GM23338 (cell line): ENCODE measurements around the gene MTHFSD. TPM values are rescaled to one million over a fixed set of nuclear protein-coding genes. Genes with fewer than 3 reads are reported as not detected.

Source experiments
- ATAC-seq: fragments of 200-7000 bp; cut with Tn5 transposase; 3 replicates; pipeline ENCODE4 v1.9.1; 2020
- DNase-seq: peaks from one replicate; pipeline ENCODE4 v3.0.0-alpha.2; 2015; ENCODE audit warnings: low spot score
- H2AFZ ChIP-seq: fragments of 200-600 bp; sonication (generic); 2 replicates; pipeline ENCODE4 v1.8.0; 2016; ENCODE audit warnings: antibody characterized with exemption, mild to moderate bottlenecking, moderate library complexity
- H3F3A ChIP-seq: fragments of 200-600 bp; sonication (generic); replicated peaks from 2 replicates; pipeline ENCODE4 v1.8.0; 2017; ENCODE audit warnings: antibody characterized with exemption, mixed run types, low read depth
- H3K27ac ChIP-seq: fragments of 200-600 bp; sonication (generic); 2 replicates; pipeline ENCODE4 v1.6.1; 2016; ENCODE audit warnings: low read depth
- H3K27me3 ChIP-seq: fragments of 200-600 bp; sonication (generic); 2 replicates; pipeline ENCODE4 v1.8.0; 2016; ENCODE audit warnings: mild to moderate bottlenecking, mixed run types, moderate library complexity; ENCODE audit not compliant: insufficient read depth
- H3K36me3 ChIP-seq: fragments of 200-600 bp; sonication (generic); 2 replicates; pipeline ENCODE4 v1.8.0; 2016; ENCODE audit warnings: mild to moderate bottlenecking; ENCODE audit not compliant: insufficient read depth
- H3K4me1 ChIP-seq: fragments of 200-600 bp; sonication (generic); 2 replicates; pipeline ENCODE4 v1.8.0; 2016; ENCODE audit warnings: mild to moderate bottlenecking, moderate library complexity; ENCODE audit not compliant: insufficient read depth
- H3K4me2 ChIP-seq: fragments of 200-600 bp; sonication (generic); 2 replicates; pipeline ENCODE4 v1.7.1; 2017; ENCODE audit warnings: mixed run types
- H3K4me3 ChIP-seq: fragments of 200-600 bp; sonication (generic); 2 replicates; pipeline ENCODE4 v1.6.1; 2016; ENCODE audit warnings: mixed run types
- H3K79me2 ChIP-seq: fragments of 200-600 bp; sonication (generic); replicated peaks from 2 replicates; pipeline ENCODE4 v1.8.0; 2017; ENCODE audit warnings: mild to moderate bottlenecking; ENCODE audit not compliant: insufficient read depth
- H3K9me2 ChIP-seq: fragments of 200-600 bp; sonication (generic); 2 replicates; pipeline ENCODE4 v1.8.0; 2017; ENCODE audit not compliant: insufficient read depth
- H4K20me1 ChIP-seq: fragments of 200-600 bp; sonication (generic); replicated peaks from 2 replicates; pipeline ENCODE4 v1.8.0; 2017; ENCODE audit warnings: mild to moderate bottlenecking; ENCODE audit not compliant: insufficient read depth
- H3K27ac Mint-ChIP-seq: 2 replicates; pipeline ENCODE4 v1.8.0; 2020; ENCODE audit warnings: inconsistent platforms, mild to moderate bottlenecking, moderate library complexity, mixed read lengths
- H3K27me3 Mint-ChIP-seq: 3 replicates; pipeline ENCODE4 v1.8.0; 2022; ENCODE audit warnings: low read depth, mild to moderate bottlenecking, moderate library complexity, mixed read lengths, inconsistent platforms; ENCODE audit not compliant: insufficient read depth, poor library complexity
- H3K36me3 Mint-ChIP-seq: 3 replicates; pipeline ENCODE4 v1.8.0; 2021; ENCODE audit warnings: low read depth, mild to moderate bottlenecking, inconsistent platforms, moderate library complexity, mixed read lengths
- H3K4me1 Mint-ChIP-seq: 3 replicates; pipeline ENCODE4 v1.8.0; 2020; ENCODE audit warnings: mild to moderate bottlenecking, inconsistent platforms, mixed read lengths
- H3K4me3 Mint-ChIP-seq: 3 replicates; pipeline ENCODE4 v1.8.0; 2021; ENCODE audit warnings: moderate library complexity, mild to moderate bottlenecking, inconsistent platforms, mixed read lengths
- H3K9me3 Mint-ChIP-seq: 3 replicates; pipeline ENCODE4 v1.8.0; 2020; ENCODE audit warnings: moderate library complexity, mild to moderate bottlenecking, inconsistent platforms, mixed read lengths
- CREB1 ChIP-seq: fragments of 250-450 bp; sonication (Bioruptor Pico); IDR thresholded peaks from 2 replicates; pipeline ENCODE4 v1.5.0; 2020; ENCODE audit warnings: low read depth, mild to moderate bottlenecking, moderate library complexity
- EZH2 ChIP-seq: fragments of 200-600 bp; sonication (generic); IDR thresholded peaks from one replicate; pipeline ENCODE4 v1.8.0; 2017; ENCODE audit warnings: antibody characterized with exemption, mild to moderate bottlenecking, low read depth; ENCODE audit not compliant: unreplicated experiment
- EZH2phosphoT487 ChIP-seq: fragments of 200-600 bp; sonication (generic); IDR thresholded peaks from one replicate; pipeline ENCODE4 v1.8.1; 2018; ENCODE audit warnings: antibody characterized with exemption; ENCODE audit not compliant: unreplicated experiment
- JUNB ChIP-seq: IDR thresholded peaks from one replicate; pipeline ENCODE4 v1.6.1; 2016; ENCODE audit warnings: antibody characterized with exemption; ENCODE audit not compliant: unreplicated experiment
- POLR2AphosphoS5 ChIP-seq: IDR thresholded peaks from 2 replicates; pipeline ENCODE4 v1.6.1; 2016; ENCODE audit warnings: antibody characterized with exemption, low read depth
- ZNF462 ChIP-seq: fragments of 250-450 bp; sonication (Bioruptor Pico); IDR thresholded peaks from 2 replicates; pipeline ENCODE4 v1.5.0; 2020; ENCODE audit warnings: mild to moderate bottlenecking, moderate library complexity
- polyA plus RNA-seq: library from polyadenylated mRNA; unstranded; fragments of >200 nt; fragmentation: Nextera tagmentation; extraction: Ambion mirVana; gene quantifications from 2 replicates; pipeline ENCODE4 v1.2.1, GENCODE V29; 2016
- total RNA-seq: library from RNA; depleted of rRNA; stranded (reverse); fragments of >200 nt; shearing (Covaris generic); gene quantifications from 2 replicates; pipeline ENCODE4 v1.2.3, GENCODE V29; 2014
- TF ChIP-seq, protein P1 (sequence below), 2 experiments: fragments of 200-600 bp in 1 of 2; sonication (generic) in 1 of 2; conservative IDR thresholded peaks; 2 replicates each; pipeline versions ENCODE4 v1.5.1 to v1.6.1; 2016 to 2017; ENCODE audit warnings: antibody characterized with exemption in 2 of 2, low read depth in 2 of 2, mild to moderate bottlenecking in 2 of 2, moderate library complexity in 1 of 2
- TF ChIP-seq, protein P2 (sequence below): IDR thresholded peaks from one replicate; pipeline ENCODE4 v1.6.1; 2018; ENCODE audit warnings: antibody characterized with exemption; ENCODE audit not compliant: unreplicated experiment

MTHFSD gene
- total and polyA plus RNA-seq, 2 experiments from 2014 or later, result 7.2 to 8.1 TPM

DNA sequence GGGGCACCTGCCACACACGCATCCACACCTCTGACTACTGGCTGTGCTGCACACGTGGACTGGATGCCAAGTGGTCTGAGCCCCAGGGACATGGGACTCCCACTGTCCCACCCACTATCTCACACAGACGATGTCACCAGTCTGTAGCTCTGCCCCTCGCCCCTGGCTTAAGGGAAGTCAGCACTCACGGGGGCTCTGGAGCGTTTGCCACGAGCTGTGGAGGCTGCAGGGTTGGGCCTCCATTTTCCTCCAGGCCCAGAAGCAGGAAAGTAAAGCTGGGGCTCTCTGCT lies 22.6 kb downstream of the MTHFSD start:
- ATAC-seq, result no peak
- DNase-seq, result no peak
- no peak overlapping the region for H3K4me3 Mint-ChIP-seq
- H3K27me3 ChIP-seq, result no peaks in the 10 kb centered on the region
- no peak overlapping the region for H3K4me2 ChIP-seq
- no peaks in the 10 kb centered on the region for H3K9me2 ChIP-seq
- H2AFZ ChIP-seq, result no peak overlapping the region
- no peaks in the 10 kb centered on the region for H3K79me2 ChIP-seq
- H3K36me3 Mint-ChIP-seq, result peaks cover 11% of the 10 kb centered on the region; the same call in 1 of the 3 replicates
- peaks cover 10% of the 10 kb centered on the region; the same call in 2 of the 3 replicates for H3K9me3 Mint-ChIP-seq
- no peak overlapping the region for H3K4me3 ChIP-seq
- H3K27me3 Mint-ChIP-seq, result peaks cover 9% of the 10 kb centered on the region
- 0 out of 2 replicates have a peak, but pooled peaks cover 3% of the 10 kb centered on the region for H3K4me1 ChIP-seq
- TF ChIP-seq, protein P1, sequence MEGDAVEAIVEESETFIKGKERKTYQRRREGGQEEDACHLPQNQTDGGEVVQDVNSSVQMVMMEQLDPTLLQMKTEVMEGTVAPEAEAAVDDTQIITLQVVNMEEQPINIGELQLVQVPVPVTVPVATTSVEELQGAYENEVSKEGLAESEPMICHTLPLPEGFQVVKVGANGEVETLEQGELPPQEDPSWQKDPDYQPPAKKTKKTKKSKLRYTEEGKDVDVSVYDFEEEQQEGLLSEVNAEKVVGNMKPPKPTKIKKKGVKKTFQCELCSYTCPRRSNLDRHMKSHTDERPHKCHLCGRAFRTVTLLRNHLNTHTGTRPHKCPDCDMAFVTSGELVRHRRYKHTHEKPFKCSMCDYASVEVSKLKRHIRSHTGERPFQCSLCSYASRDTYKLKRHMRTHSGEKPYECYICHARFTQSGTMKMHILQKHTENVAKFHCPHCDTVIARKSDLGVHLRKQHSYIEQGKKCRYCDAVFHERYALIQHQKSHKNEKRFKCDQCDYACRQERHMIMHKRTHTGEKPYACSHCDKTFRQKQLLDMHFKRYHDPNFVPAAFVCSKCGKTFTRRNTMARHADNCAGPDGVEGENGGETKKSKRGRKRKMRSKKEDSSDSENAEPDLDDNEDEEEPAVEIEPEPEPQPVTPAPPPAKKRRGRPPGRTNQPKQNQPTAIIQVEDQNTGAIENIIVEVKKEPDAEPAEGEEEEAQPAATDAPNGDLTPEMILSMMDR (conservative IDR thresholded peaks at IDR 0.05; ENCODE audit: low read depth in 2 of 2), result no peak
- TF ChIP-seq CREB1 (CRISPR knock-in tag) (no peak), POLR2AphosphoS5 (no peak), EZH2 (no peak), ZNF462 (no peak), JUNB (no peak), EZH2phosphoT487 (no peak)
- TF ChIP-seq, protein P2, sequence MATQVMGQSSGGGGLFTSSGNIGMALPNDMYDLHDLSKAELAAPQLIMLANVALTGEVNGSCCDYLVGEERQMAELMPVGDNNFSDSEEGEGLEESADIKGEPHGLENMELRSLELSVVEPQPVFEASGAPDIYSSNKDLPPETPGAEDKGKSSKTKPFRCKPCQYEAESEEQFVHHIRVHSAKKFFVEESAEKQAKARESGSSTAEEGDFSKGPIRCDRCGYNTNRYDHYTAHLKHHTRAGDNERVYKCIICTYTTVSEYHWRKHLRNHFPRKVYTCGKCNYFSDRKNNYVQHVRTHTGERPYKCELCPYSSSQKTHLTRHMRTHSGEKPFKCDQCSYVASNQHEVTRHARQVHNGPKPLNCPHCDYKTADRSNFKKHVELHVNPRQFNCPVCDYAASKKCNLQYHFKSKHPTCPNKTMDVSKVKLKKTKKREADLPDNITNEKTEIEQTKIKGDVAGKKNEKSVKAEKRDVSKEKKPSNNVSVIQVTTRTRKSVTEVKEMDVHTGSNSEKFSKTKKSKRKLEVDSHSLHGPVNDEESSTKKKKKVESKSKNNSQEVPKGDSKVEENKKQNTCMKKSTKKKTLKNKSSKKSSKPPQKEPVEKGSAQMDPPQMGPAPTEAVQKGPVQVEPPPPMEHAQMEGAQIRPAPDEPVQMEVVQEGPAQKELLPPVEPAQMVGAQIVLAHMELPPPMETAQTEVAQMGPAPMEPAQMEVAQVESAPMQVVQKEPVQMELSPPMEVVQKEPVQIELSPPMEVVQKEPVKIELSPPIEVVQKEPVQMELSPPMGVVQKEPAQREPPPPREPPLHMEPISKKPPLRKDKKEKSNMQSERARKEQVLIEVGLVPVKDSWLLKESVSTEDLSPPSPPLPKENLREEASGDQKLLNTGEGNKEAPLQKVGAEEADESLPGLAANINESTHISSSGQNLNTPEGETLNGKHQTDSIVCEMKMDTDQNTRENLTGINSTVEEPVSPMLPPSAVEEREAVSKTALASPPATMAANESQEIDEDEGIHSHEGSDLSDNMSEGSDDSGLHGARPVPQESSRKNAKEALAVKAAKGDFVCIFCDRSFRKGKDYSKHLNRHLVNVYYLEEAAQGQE, result no peak
- no peaks in the 10 kb centered on the region for H3K36me3 ChIP-seq
- no peak overlapping the region for H3K27ac Mint-ChIP-seq
- H3F3A ChIP-seq, result no peaks in the 10 kb centered on the region
- no peak overlapping the region for H3K27ac ChIP-seq
- H3K4me1 Mint-ChIP-seq, result no peaks in the 10 kb centered on the region
- no peaks in the 10 kb centered on the region for H4K20me1 ChIP-seq
